ENCODE data around the gene NSA2.

Gene NSA2

DNA sequence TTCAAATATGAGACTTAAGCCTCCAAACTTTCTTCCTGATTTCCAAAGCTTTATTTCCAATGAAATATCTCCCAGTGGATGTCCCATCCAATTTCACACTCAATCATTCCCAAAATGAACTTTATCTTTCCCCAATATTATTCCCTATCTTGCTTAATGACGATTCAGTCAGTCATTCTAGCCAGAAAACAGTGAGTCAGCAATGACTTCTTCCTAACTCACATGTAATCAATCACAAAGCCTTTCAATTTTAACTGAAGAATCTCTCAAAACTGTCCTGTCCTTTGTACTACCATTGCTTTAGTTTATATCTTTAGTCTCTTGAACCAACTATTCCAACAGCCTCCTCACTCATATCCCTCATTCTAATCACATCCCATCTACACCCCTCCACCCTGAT lies 34.9 kb downstream of the NSA2 start:
- TF ChIP-seq EZH2phosphoT487 (IDR thresholded peaks at IDR 0.05; ENCODE audit: borderline replicate concordance, low read length) = no peak
- TF ChIP-seq, protein P1, sequence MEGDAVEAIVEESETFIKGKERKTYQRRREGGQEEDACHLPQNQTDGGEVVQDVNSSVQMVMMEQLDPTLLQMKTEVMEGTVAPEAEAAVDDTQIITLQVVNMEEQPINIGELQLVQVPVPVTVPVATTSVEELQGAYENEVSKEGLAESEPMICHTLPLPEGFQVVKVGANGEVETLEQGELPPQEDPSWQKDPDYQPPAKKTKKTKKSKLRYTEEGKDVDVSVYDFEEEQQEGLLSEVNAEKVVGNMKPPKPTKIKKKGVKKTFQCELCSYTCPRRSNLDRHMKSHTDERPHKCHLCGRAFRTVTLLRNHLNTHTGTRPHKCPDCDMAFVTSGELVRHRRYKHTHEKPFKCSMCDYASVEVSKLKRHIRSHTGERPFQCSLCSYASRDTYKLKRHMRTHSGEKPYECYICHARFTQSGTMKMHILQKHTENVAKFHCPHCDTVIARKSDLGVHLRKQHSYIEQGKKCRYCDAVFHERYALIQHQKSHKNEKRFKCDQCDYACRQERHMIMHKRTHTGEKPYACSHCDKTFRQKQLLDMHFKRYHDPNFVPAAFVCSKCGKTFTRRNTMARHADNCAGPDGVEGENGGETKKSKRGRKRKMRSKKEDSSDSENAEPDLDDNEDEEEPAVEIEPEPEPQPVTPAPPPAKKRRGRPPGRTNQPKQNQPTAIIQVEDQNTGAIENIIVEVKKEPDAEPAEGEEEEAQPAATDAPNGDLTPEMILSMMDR (IDR thresholded peaks at IDR 0.05; ENCODE audit: low read depth, low read length, poor library complexity, severe bottlenecking) = no peak

DNA sequence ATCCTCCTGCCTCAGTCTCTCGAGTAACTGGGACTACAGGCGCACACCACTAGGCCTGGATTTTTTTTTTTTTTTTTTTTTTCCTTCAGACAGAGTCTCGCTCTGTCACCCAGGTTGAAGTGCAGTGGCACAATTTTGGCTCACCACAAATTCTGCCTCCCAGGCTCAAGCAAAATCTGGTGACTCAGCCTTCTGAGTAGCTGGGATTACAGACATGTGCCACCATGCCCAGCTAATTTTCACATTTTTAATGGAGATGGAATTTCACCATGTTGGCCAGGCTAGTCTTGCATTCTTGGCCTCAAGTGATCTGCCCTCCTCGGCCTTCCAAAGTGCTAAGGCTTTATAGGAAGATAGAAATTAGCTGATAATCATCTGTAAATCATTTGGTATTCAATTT lies 43.9 kb downstream of the NSA2 start:
- Histone ChIP-seq H4K20me1 (ENCODE audit: control insufficient read depth, insufficient read depth, low read depth, low read length) (no peaks in the 10 kb centered on the region), H3K9me2 (replicated peaks; ENCODE audit: control insufficient read depth, low read length) (no peaks in the 10 kb centered on the region), H3K27me3 (ENCODE audit: control insufficient read depth, low read length) (no peaks in the 10 kb centered on the region; the same call in 1 of the 2 replicates), H3K4me3 (ENCODE audit: low read length) (no peak overlapping the region), H3K36me3 (ENCODE audit: control insufficient read depth, low read length) (no peaks in the 10 kb centered on the region), H3K4me2 (ENCODE audit: low read length) (no peak overlapping the region), H3F3A (ENCODE audit: control insufficient read depth, insufficient read depth) (no peaks in the 10 kb centered on the region), H3K4me1 (ENCODE audit: control insufficient read depth, low read length) (no peaks in the 10 kb centered on the region), H3K27ac (ENCODE audit: low read depth, low read length) (no peak overlapping the region), H3K9me3 (ENCODE audit: control insufficient read depth, insufficient read depth, low read length) (no peaks in the 10 kb centered on the region), H3K79me2 (ENCODE audit: control insufficient read depth, low read length) (no peaks in the 10 kb centered on the region)
- TF ChIP-seq EZH2phosphoT487 (IDR thresholded peaks at IDR 0.05; ENCODE audit: borderline replicate concordance, low read length) = no peak
- TF ChIP-seq, protein P1 (IDR thresholded peaks at IDR 0.05; ENCODE audit: low read depth, low read length, poor library complexity, severe bottlenecking) = no peak

More for the DNA sequence above, 34.9 kb downstream of the NSA2 start:
- no peaks in the 10 kb centered on the region for H3K9me3 ChIP-seq (ENCODE audit: control insufficient read depth, insufficient read depth, low read length)
- H3K36me3 ChIP-seq (ENCODE audit: control insufficient read depth, low read length) = no peaks in the 10 kb centered on the region
- H3K4me2 ChIP-seq (ENCODE audit: low read length) = no peak overlapping the region
- H3K4me3 ChIP-seq (ENCODE audit: low read length) = no peak overlapping the region
- H3K9me2 ChIP-seq (replicated peaks; ENCODE audit: control insufficient read depth, low read length) = no peaks in the 10 kb centered on the region
- no peaks in the 10 kb centered on the region for H3K79me2 ChIP-seq (ENCODE audit: control insufficient read depth, low read length)
- no peaks in the 10 kb centered on the region for H3F3A ChIP-seq (ENCODE audit: control insufficient read depth, insufficient read depth)
- H4K20me1 ChIP-seq (ENCODE audit: control insufficient read depth, insufficient read depth, low read depth, low read length) = no peaks in the 10 kb centered on the region
- H3K27me3 ChIP-seq (ENCODE audit: control insufficient read depth, low read length) = peaks cover 5% of the 10 kb centered on the region; the same call in 1 of the 2 replicates
- no peaks in the 10 kb centered on the region for H3K4me1 ChIP-seq (ENCODE audit: control insufficient read depth, low read length)
- H3K27ac ChIP-seq (ENCODE audit: low read depth, low read length) = no peak overlapping the region

DNA sequence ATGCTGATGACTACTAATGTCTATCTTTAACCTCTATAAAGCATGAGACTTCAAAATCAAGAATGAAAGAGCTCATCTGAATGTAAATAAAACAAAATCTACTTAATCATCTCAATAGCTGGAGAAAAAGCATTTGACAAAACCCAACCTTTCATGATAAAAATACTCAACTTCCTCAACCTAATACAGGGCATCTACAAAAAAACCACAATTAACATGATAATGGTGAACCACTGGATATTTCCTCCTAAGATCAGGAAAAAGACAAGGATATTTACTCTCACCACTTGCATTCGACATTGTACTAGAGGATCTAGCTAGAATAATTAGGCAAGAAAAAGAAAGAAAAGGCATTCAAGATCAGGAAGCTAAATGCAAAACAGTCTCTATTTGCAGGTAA lies 49.8 kb downstream of the NSA2 start:
- Histone ChIP-seq H4K20me1 (ENCODE audit: control insufficient read depth, insufficient read depth, low read depth, low read length) (no peaks in the 10 kb centered on the region), H3K27ac (ENCODE audit: low read depth, low read length) (no peak overlapping the region), H3K27me3 (ENCODE audit: control insufficient read depth, low read length) (no peaks in the 10 kb centered on the region; the same call in none of the 2 replicates), H3K4me1 (ENCODE audit: control insufficient read depth, low read length) (no peaks in the 10 kb centered on the region), H3F3A (ENCODE audit: control insufficient read depth, insufficient read depth) (no peaks in the 10 kb centered on the region), H3K9me3 (ENCODE audit: control insufficient read depth, insufficient read depth, low read length) (no peaks in the 10 kb centered on the region), H3K36me3 (ENCODE audit: control insufficient read depth, low read length) (no peaks in the 10 kb centered on the region), H3K4me2 (ENCODE audit: low read length) (no peak overlapping the region), H3K4me3 (ENCODE audit: low read length) (no peak overlapping the region), H3K79me2 (ENCODE audit: control insufficient read depth, low read length) (no peaks in the 10 kb centered on the region), H3K9me2 (replicated peaks; ENCODE audit: control insufficient read depth, low read length) (no peaks in the 10 kb centered on the region)
- TF ChIP-seq, protein P1 (IDR thresholded peaks at IDR 0.05; ENCODE audit: low read depth, low read length, poor library complexity, severe bottlenecking) = no peak
- no peak for TF ChIP-seq EZH2phosphoT487 (IDR thresholded peaks at IDR 0.05; ENCODE audit: borderline replicate concordance, low read length)

Data from DOHH2 (cell line).